HL-60/S4 treated with retinoic acid at 250 ng/mL for 4 days and 3 days (cell line): ENCODE measurements around the gene TUG1.

Experiments used
- in situ Hi-C: fragments of 300-500 bp; cut with MboI; formaldehyde crosslinking; loops from 2 replicates; pipeline ENCODE4 v1.7.0; 2022; ENCODE audit warnings: low sequenced_read_pairs

TUG1 gene

GRCh38 chr22:30947173-30947815 is 21.8 kb upstream of the TUG1 start:
- in situ Hi-C loops, result no loop called here

- in situ Hi-C loops, result no loop called here
Measured at GRCh38 chr22:30947816-30948454, 21.1 kb upstream of the TUG1 start.

GRCh38 chr22:30948930-30949342 is 20.1 kb upstream of the TUG1 start:
- in situ Hi-C loops, result no loop called here

GRCh38 chr22:30949934-30950660 is 19.0 kb upstream of the TUG1 start:
- in situ Hi-C loops, result no loop called here

GRCh38 chr22:30953206-30953605 is 15.9 kb upstream of the TUG1 start:
- in situ Hi-C loops, result no loop called here

GRCh38 chr22:30955153-30955552 is 13.9 kb upstream of the TUG1 start:
- in situ Hi-C loops, result no loop called here

GRCh38 chr22:30964858-30965257 is 4.2 kb upstream of the TUG1 start:
- in situ Hi-C loops, result no loop called here

- in situ Hi-C loops, result no loop called here
Measured at GRCh38 chr22:30968015-30968923, 796 bp upstream of the TUG1 start, which contains the start of gene MORC2. Gene MORC2, minus strand, starts transcription at chr22:30968774. Its CDS starts 885 bp downstream, at chr22:30967889.

- in situ Hi-C loops, result no loop called here
Measured at GRCh38 chr22:30969532-30970355, 679 bp downstream of the TUG1 start.

GRCh38 chr22:30970356-30970746 is 1.3 kb downstream of the TUG1 start:
- in situ Hi-C loops, result no loop called here

GRCh38 chr22:30978304-30978962 is 9.4 kb downstream of the TUG1 start:
- in situ Hi-C loops, result no loop called here

- in situ Hi-C loops, result no loop called here
Measured at GRCh38 chr22:30979932-30980331, 10.9 kb downstream of the TUG1 start.

- in situ Hi-C loops, result no loop called here
Measured at GRCh38 chr22:30982512-30982911, 13.4 kb downstream of the TUG1 start.

- in situ Hi-C loops, result no loop called here
Measured at GRCh38 chr22:30984317-30984716, 15.3 kb downstream of the TUG1 start.

- in situ Hi-C loops, result no loop called here
Measured at GRCh38 chr22:30985561-30986208, 16.6 kb downstream of the TUG1 start.

GRCh38 chr22:30989474-30989873 is 20.4 kb downstream of the TUG1 start:
- in situ Hi-C loops, result no loop called here

GRCh38 chr22:30990690-30991089 is 21.6 kb downstream of the TUG1 start:
- in situ Hi-C loops, result no loop called here

GRCh38 chr22:30992565-30992964 is 23.5 kb downstream of the TUG1 start:
- in situ Hi-C loops, result no loop called here

GRCh38 chr22:30994960-30995359 is 25.9 kb downstream of the TUG1 start:
- in situ Hi-C loops, result no loop called here
